Measurements from ENCODE around the gene DDA1. TPM values are rescaled to one million over a fixed set of nuclear protein-coding genes. Genes with fewer than 3 reads are reported as not detected.
"Not testable (repeated sequence)": the region's sequence is repeated elsewhere in the genome, so short reads cannot be mapped to it uniquely, and the experiment has no call there.

Gene DDA1
- 10 to 100 TPM; 29.3 to 37.7 (median 32.5) TPM for polyA plus RNA-seq (ENCODE audit: insufficient read length in 3 of 3)

GRCh38 chr19:17309198-17309964 lies at the start of gene DDA1:
DDA1 (plus strand) TSS chr19:17309563; CDS start chr19:17309655, 92 bp downstream.
- peak; percentile 97 to 99 (median 99) for DNase-seq (ENCODE audit: low read depth in 3 of 3, low spot score in 2 of 3)

GRCh38 chr19:17259934-17260333 lies 49.4 kb upstream of the DDA1 start:
- DNase-seq (ENCODE audit: low read depth in 3 of 3, low spot score in 2 of 3): no peak

GRCh38 chr19:17260842-17261325 lies 48.5 kb upstream of the DDA1 start:
- no peak for DNase-seq (ENCODE audit: low read depth in 3 of 3, low spot score in 2 of 3)

- DNase-seq (ENCODE audit: low read depth in 3 of 3, low spot score in 2 of 3): no peak
These were observed 46.8 kb upstream of the DDA1 start for GRCh38 chr19:17262557-17262956.

- DNase-seq (ENCODE audit: low read depth in 3 of 3, low spot score in 2 of 3): no peak
These were observed 45.4 kb upstream of the DDA1 start for GRCh38 chr19:17263712-17264640.

GRCh38 chr19:17264641-17264979 lies 44.8 kb upstream of the DDA1 start, which contains the start of gene USHBP1:
USHBP1 (minus strand) TSS chr19:17264745; CDS start chr19:17264299, 446 bp downstream.
- no peak for DNase-seq (ENCODE audit: low read depth in 3 of 3, low spot score in 2 of 3)

- no peak for DNase-seq (ENCODE audit: low read depth in 3 of 3, low spot score in 2 of 3)
These were observed 43.3 kb upstream of the DDA1 start for GRCh38 chr19:17266026-17266425.

GRCh38 chr19:17266589-17266974 lies 42.8 kb upstream of the DDA1 start:
- no peak for DNase-seq (ENCODE audit: low read depth in 3 of 3, low spot score in 2 of 3)

GRCh38 chr19:17266975-17267788 lies 42.2 kb upstream of the DDA1 start, which contains the start of gene BABAM1:
BABAM1 (plus strand) TSS chr19:17267443; CDS start chr19:17268807, 1,364 bp downstream.
- DNase-seq (ENCODE audit: low read depth in 3 of 3, low spot score in 2 of 3): peak; percentile 96 to 97 (median 96)

- DNase-seq (ENCODE audit: low read depth in 3 of 3, low spot score in 2 of 3): no peak
These were observed 40.6 kb upstream of the DDA1 start for GRCh38 chr19:17268754-17269153.

GRCh38 chr19:17274892-17275291 lies 34.5 kb upstream of the DDA1 start:
- not testable (repeated sequence) for DNase-seq (ENCODE audit: low read depth in 3 of 3, low spot score in 2 of 3)

- DNase-seq (ENCODE audit: low read depth in 3 of 3, low spot score in 2 of 3): no peak
These were observed 33.8 kb upstream of the DDA1 start for GRCh38 chr19:17275441-17276175.

GRCh38 chr19:17279436-17279835 lies 29.9 kb upstream of the DDA1 start:
- DNase-seq (ENCODE audit: low read depth in 3 of 3, low spot score in 2 of 3): no peak

- DNase-seq (ENCODE audit: low read depth in 3 of 3, low spot score in 2 of 3): no peak
These were observed 27.7 kb upstream of the DDA1 start, which contains the start of gene ANKLE1 for GRCh38 chr19:17281391-17282304. ANKLE1 (plus strand) TSS chr19:17281901; CDS start chr19:17281921, 20 bp downstream.

- DNase-seq (ENCODE audit: low read depth in 3 of 3, low spot score in 2 of 3): peak in 1 of 3 donors; percentile 58
These were observed 26.8 kb upstream of the DDA1 start for GRCh38 chr19:17282488-17283125.

GRCh38 chr19:17283504-17283996 lies 25.8 kb upstream of the DDA1 start:
- no peak for DNase-seq (ENCODE audit: low read depth in 3 of 3, low spot score in 2 of 3)

GRCh38 chr19:17285415-17286135 lies 23.8 kb upstream of the DDA1 start:
- no peak for DNase-seq (ENCODE audit: low read depth in 3 of 3, low spot score in 2 of 3)
